ENCODE measurements around the gene SLC2A10.

DNA sequence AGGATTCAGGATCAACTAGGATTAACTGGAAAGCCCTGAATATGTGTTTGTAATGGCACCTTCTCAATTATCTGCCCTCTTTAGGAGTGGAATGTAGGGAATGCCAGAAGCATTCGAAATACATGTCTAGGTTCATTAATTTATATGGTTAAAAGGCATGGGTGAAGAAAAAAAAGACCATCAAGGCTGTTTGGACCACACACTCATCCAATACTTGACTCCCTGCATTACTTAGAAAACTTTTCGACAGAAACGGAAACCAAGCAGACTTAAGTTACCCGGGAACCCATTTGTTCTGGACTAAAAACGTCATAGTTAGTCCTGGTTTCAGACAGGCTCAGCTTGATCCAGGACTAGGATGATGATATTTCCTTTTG lies 33.2 kb downstream of the SLC2A10 start:
- TF ChIP-seq, protein P1, sequence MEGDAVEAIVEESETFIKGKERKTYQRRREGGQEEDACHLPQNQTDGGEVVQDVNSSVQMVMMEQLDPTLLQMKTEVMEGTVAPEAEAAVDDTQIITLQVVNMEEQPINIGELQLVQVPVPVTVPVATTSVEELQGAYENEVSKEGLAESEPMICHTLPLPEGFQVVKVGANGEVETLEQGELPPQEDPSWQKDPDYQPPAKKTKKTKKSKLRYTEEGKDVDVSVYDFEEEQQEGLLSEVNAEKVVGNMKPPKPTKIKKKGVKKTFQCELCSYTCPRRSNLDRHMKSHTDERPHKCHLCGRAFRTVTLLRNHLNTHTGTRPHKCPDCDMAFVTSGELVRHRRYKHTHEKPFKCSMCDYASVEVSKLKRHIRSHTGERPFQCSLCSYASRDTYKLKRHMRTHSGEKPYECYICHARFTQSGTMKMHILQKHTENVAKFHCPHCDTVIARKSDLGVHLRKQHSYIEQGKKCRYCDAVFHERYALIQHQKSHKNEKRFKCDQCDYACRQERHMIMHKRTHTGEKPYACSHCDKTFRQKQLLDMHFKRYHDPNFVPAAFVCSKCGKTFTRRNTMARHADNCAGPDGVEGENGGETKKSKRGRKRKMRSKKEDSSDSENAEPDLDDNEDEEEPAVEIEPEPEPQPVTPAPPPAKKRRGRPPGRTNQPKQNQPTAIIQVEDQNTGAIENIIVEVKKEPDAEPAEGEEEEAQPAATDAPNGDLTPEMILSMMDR (IDR thresholded peaks at IDR 0.05; ENCODE audit: insufficient read depth, low read length, poor library complexity, severe bottlenecking), result no peak
- TF ChIP-seq EZH2phosphoT487 (conservative IDR thresholded peaks at IDR 0.05; ENCODE audit: low read length), result no peak
